DOHH2 (cell line): ENCODE results near the gene CLEC18B.
"Not testable (repeated sequence)": the region's sequence is repeated elsewhere in the genome, so short reads cannot be mapped to it uniquely, and the experiment has no call there.

Source experiments
- CTCF ChIP-seq: fragments of 200-600 bp; sonication (generic); IDR thresholded peaks from one replicate; pipeline ENCODE4 v1.5.1; 2014; ENCODE audit warnings: antibody characterized with exemption, mild to moderate bottlenecking, low read depth, low read length; ENCODE audit not compliant: poor library complexity, severe bottlenecking
- EZH2phosphoT487 ChIP-seq: fragments of 200-600 bp; sonication (generic); IDR thresholded peaks from 2 replicates; pipeline ENCODE4 v1.6.1; 2017; ENCODE audit warnings: borderline replicate concordance, mild to moderate bottlenecking, antibody characterized with exemption, low read length, moderate library complexity, mixed read lengths

- not testable (repeated sequence) for TF ChIP-seq CTCF, EZH2phosphoT487
Measured at GRCh38 chr16:74394131-74394530, 27.1 kb downstream of the CLEC18B start.
